GM21576 (cell line): ENCODE measurements around the gene RHOBTB1.

Experiments
- ATAC-seq: cut with Tn5 transposase; IDR thresholded peaks from one replicate; pipeline ENCODE4 v1.9.1; 2021; ENCODE audit warnings: mild to moderate bottlenecking, moderate library complexity; ENCODE audit not compliant: unreplicated experiment

RHOBTB1 gene

GRCh38 chr10:60943316-60944057, 498 bp downstream of the RHOBTB1 start:
- ATAC-seq, result peak; percentile 32

GRCh38 chr10:60942788-60943315, 1.1 kb downstream of the RHOBTB1 start:
- ATAC-seq, result peak; percentile 52

DNA sequence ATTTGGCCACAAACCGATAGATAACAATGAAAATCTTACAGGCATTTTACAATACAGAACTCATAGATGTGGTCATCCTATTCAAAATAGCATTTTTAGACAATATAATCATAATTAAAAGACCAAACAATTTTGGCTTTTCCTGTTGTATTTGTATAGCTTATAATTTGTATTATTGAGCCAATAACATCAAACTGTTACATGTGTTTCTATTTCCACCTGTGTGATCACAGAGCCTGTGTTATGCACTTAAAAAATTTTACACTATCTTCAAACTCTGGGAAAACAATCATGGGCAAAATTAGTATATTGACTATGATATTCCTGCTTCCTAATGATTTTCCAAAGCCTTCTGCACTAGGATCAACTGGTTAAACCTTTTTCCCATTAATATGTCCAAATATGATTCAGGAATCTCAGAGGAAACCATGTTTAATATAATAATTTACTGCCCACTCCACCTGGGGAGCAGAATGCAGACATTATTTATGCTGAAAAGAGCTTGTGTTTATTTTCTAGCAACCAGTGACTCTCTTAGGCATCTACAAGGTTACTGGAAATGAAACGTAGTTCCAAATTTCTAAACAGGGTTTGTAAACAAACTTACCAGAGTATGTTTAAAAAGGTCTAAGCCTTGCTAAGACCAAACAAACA, 1.7 kb downstream of the RHOBTB1 start:
- ATAC-seq, result no peak

DNA sequence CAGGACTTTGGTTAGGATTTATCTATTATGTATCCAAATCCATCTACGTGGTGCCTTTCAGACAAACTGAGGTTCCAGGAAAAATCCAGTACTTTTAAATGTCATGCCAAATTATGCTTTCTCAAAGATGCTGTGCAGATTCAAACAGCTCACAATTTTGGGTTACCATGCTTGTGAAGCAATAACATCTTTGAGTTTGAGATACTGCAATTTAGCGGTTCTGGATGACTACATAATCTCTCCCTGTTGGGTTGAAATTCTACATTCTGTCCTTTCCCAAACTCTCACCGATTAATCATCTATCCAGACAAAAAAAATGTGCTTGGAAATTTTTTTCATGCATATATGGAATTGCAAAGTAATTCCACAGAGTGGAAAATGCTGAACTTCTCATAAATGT, 3.5 kb downstream of the RHOBTB1 start:
- no peak for ATAC-seq

DNA sequence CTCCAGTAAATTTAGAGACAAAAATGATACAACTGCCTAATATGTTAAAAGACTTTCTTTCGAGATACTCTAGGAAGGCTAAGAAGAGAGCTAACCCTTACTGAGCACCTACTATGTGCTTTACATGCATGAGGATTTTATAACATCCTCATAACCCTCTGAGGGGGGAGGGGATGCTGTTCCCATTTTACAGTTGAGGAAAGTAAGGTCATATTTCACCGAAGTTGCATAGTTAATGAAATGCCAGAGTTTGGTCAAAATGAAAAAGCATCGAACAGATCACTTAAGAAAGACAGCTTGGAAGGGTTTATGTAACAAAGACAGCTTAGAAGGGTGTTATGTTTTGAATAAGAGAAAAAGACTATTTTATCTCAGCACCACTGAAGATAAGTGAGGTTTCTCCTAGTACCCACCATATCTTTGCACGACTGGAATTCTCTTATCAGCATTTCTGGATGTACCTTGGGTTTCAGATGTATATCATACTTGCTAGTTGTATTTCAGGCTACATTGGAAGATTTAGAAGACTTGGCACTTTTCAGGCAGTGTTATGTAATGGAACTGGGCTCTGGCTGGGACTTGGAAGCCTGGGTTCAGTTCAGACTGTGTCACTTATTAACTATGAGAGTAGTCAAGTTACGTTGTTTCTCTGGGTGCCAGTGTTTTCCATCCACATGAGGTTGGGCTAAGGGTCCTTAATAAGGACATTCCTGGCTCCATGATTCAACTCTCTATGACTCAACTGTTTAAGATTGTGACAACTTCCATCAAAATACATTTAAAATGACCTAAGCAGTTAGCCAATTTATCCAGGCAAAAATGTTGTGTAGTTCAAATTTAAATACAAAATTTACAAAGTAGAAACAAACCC, 6.0 kb downstream of the RHOBTB1 start:
- no peak for ATAC-seq

DNA sequence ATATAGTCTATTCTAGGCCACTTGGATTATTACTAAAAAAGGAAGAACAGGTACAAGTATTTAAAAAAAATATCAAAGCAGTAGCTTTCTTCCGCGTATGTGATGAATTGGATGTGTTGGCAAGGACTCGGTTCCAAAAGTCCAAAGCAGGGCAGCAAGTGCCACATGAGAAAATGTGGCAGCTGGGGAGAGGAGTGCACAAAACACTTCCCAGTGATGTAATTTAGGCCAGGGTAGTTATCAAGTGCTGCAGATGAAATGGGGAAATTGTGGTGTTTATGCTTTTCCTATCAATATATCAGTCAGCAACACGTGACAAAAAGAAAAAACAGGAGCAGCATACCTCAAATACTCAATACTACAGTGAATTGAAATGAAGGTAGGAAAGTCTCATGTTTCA, 7.0 kb downstream of the RHOBTB1 start:
- ATAC-seq, result no peak

- no peak for ATAC-seq
Measured at GRCh38 chr10:60934215-60935175, 9.5 kb downstream of the RHOBTB1 start.

DNA sequence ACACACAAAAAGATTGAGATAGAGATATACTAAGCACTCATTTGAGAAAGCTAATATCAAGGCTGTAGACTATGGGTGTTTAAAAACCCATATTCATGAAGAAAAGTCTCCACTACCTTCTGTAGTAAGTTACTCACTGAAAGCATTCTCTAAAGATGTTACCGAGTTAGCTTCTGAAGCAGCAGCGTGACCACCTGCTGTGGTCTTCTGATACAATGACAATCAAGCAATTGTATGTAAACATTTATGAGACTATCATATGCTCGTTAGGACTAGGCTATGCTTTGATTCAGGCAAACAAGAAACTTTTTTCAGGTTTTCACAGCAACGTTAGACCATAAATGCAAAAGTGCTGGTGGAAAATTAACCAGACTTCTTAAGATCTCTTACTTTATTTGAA, 11.2 kb downstream of the RHOBTB1 start:
- ATAC-seq, result no peak

DNA sequence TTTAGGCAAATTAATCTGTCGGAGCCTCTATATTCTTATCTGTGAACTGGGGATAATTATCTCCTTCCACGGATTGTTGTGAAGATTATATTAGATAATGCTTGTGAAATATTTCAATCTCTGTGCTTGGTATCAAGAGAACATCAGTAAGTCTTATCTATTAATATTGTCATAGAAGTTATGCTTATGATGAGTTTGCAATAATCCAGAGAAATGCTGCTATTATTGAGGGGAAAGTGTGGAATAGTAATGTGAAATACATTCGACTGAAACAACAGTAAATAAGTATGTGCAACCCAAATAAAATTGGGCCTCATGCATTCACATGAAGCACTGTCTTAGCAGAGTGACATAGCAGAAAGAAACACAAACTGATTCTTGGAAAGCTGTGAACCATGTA, 13.7 kb downstream of the RHOBTB1 start:
- ATAC-seq, result no peak

GRCh38 chr10:60921633-60922032, 22.4 kb downstream of the RHOBTB1 start:
- ATAC-seq, result no peak

GRCh38 chr10:60920479-60920878, 23.5 kb downstream of the RHOBTB1 start:
- ATAC-seq, result no peak

DNA sequence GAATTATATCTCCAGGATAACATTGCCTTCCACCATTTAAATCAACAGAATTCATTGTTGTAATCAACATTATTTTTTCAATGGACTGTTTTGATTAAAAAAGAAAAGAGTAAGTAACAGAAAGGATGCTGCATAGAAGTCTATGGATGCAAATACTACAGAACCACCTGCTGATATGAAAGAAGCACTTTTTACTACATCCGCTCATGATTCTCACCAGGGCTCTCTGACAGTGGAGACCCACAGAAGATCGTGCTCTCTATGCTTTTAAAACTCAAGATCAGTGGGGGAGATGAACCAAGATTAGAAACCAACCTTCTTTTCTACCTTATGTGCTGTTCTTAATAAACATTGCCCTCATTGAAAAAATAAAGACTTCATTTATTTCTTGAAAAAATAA, 24.4 kb downstream of the RHOBTB1 start:
- no peak for ATAC-seq

DNA sequence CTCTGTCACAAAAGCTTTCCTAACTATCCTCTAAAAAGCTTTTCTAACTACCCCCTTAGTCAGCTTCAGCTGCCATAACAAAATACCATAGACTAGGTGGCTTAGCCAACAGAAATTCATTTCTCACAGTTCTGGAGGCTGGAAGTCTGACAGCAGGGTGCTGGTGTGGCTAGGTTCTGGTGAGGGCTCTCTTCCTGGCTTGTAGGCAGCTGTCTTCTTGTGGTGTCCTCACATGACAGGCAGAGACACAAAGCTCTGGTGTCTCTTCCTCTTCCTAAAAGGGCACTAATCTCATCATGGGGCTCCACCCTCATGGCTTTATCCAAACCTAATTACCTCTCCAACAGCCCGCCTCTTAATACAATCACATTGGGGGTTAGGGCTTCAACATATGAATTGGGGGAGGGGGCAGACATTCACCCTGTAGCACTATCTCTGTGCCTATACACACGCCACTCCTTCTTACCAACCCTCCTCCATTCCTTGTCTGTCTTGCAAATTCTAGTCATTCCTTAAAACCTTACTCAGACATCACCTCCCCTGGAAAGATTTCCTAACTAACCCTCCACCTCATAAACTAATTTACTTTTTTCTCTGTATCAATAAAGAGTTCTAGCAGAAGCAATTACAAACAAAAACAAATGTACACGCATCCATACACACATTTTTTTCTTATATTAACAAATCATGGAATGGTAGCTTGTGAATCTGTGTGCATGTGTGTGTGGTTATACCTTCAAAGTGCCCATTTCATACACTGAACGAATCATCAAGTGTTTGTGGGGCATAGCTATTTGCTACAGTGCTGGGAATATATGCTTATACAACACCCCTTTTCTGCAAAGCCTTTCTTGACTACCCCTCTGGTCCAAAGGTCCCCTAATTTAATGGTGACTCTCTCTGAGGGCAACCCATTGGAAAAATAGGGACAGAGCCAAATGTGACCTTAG, 26.4 kb downstream of the RHOBTB1 start:
- no peak for ATAC-seq

GRCh38 chr10:60916025-60916424, 28.0 kb downstream of the RHOBTB1 start:
- ATAC-seq, result no peak

GRCh38 chr10:60914690-60915141, 29.3 kb downstream of the RHOBTB1 start:
- no peak for ATAC-seq

GRCh38 chr10:60913657-60914056, 30.3 kb downstream of the RHOBTB1 start:
- ATAC-seq, result no peak

GRCh38 chr10:60913071-60913470, 30.9 kb downstream of the RHOBTB1 start:
- ATAC-seq, result no peak

DNA sequence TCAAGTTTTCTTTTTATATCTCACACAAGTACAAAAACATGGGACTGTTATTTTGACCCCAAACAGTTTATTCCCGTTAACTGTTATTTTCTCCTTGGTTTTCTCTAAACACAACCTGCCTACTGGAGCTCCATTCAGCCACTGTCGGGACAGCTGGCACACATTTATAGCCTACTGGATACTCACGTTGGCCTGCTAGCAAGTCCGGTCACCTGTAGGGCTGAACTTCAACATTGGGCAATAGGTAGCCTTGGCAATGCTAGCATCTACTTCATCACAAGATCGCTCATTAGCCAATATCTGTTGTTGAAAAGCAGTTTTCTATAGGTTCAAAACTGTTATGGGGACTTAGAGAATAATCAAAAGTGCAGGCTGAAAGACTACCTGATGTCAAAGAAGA, 32.3 kb downstream of the RHOBTB1 start:
- ATAC-seq, result no peak

GRCh38 chr10:60911216-60911615, 32.8 kb downstream of the RHOBTB1 start:
- ATAC-seq, result no peak
